NCI-H1092 treated with DMSO at 0.1 percent for 48 hours (cell line): Measurements from ENCODE around the gene UGT2B10.

Experiments
- DNase-seq: peaks from one replicate; lab custom pipeline; 2025; lab: John Stamatoyannopoulos, UW

Gene UGT2B10

GRCh38 chr4:68871809-68872642 lies 56.2 kb downstream of the UGT2B10 start:
- no peak for DNase-seq

- no peak for DNase-seq
Measured at GRCh38 chr4:68872643-68873502, 57.1 kb downstream of the UGT2B10 start.

- no peak for DNase-seq
Measured at GRCh38 chr4:68874507-68874906, 58.7 kb downstream of the UGT2B10 start.

GRCh38 chr4:68877555-68877954 lies 61.8 kb downstream of the UGT2B10 start:
- DNase-seq = no peak

- DNase-seq = no peak
Measured at GRCh38 chr4:68878048-68878447, 62.3 kb downstream of the UGT2B10 start.
